Cardiac muscle cell (in vitro differentiated cells and primary cell): Measurements from ENCODE around the gene TNS1. TPM values are rescaled to one million over a fixed set of nuclear protein-coding genes. Genes with fewer than 3 reads are reported as not detected.
A peak's percentile ranks its signal among the peaks of the same experiment; 100 is the strongest.

Source experiments
- DNase-seq, 2 donors: peaks; one replicate each; pipeline versions ENCODE4 v3.0.0 to v3.0.0-alpha.2; 2010 to 2017; ENCODE audit warnings: low read depth in 1 of 2, low spot score in 1 of 2
- H3K27ac ChIP-seq: fragments of 200-600 bp; sonication (generic); 2 replicates; pipeline ENCODE4 v1.5.1; 2016
- H3K27me3 ChIP-seq: fragments of 200-600 bp; sonication (generic); 2 replicates; pipeline ENCODE4 v1.6.0; 2016; ENCODE audit warnings: control low read depth
- H3K36me3 ChIP-seq: fragments of 200-600 bp; sonication (generic); 2 replicates; pipeline ENCODE4 v1.5.1; 2016; ENCODE audit warnings: control low read depth
- H3K4me1 ChIP-seq: fragments of 200-600 bp; sonication (generic); 2 replicates; pipeline ENCODE4 v1.8.1; 2017; ENCODE audit warnings: low read depth, mild to moderate bottlenecking, mixed run types
- H3K4me3 ChIP-seq: fragments of 200-600 bp; sonication (generic); 2 replicates; pipeline ENCODE4 v1.5.1; 2016; ENCODE audit warnings: mild to moderate bottlenecking
- H3K9me3 ChIP-seq: fragments of 200-600 bp; sonication (generic); 2 replicates; pipeline ENCODE4 v1.5.1; 2017; ENCODE audit warnings: low read depth, mild to moderate bottlenecking, control low read depth
- polyA plus RNA-seq: library from polyadenylated mRNA; unstranded; fragments of >200 nt; fragmentation: Nextera tagmentation; extraction: Ambion mirVana; gene quantifications from 2 replicates; pipeline ENCODE4 v1.2.1, GENCODE V29; 2016
- total RNA-seq: library from RNA; depleted of rRNA; stranded (reverse); fragments of >200 nt; gene quantifications from 2 replicates; pipeline ENCODE4 v1.2.3, GENCODE V29; 2016
- TF ChIP-seq, protein P1 (sequence below): IDR thresholded peaks from 2 replicates; pipeline ENCODE4 v1.5.1; 2012; ENCODE audit warnings: low read depth, mild to moderate bottlenecking, low read length

Gene TNS1
- total and polyA plus RNA-seq, 2 experiments from 2014 or later = 16.7 to 44.3 TPM

DNA sequence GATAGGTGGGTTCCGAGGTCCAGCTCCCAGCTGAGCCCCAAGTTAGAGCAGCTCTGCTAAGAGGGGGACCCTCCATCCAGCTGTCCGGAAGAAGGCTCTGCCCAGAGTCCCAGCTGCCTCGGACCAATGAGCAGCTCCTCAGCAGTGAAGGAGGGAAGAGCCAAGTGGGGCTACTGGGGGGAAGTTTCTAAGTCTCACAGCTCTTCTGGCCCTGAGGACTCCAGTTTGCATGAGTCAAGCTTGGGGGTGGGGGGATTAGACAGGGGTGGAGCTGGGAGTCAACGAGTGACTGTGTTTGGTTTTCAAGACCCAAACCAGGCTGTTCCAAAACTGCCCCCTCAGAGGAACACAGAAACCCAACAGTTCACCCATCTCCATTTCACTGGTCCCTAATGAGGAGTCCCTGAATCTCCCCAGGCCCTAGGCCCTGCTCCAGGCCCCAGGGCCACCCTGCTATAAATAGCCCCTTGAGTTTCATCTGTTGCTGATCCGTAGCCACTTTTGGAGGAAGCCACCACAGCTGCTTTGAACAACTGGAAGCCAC, 100.9 kb downstream of the TNS1 start:
- no peaks in the 10 kb centered on the region for H3K27me3 ChIP-seq
- peak in 1 of 2 donors; percentile 82 for DNase-seq
- peaks cover 16% of the 10 kb centered on the region for H3K4me1 ChIP-seq
- H3K27ac ChIP-seq = no peak overlapping the region
- no peak overlapping the region for H3K4me3 ChIP-seq
- no peaks in the 10 kb centered on the region for H3K9me3 ChIP-seq
- H3K36me3 ChIP-seq = no peaks in the 10 kb centered on the region
- TF ChIP-seq, protein P1, sequence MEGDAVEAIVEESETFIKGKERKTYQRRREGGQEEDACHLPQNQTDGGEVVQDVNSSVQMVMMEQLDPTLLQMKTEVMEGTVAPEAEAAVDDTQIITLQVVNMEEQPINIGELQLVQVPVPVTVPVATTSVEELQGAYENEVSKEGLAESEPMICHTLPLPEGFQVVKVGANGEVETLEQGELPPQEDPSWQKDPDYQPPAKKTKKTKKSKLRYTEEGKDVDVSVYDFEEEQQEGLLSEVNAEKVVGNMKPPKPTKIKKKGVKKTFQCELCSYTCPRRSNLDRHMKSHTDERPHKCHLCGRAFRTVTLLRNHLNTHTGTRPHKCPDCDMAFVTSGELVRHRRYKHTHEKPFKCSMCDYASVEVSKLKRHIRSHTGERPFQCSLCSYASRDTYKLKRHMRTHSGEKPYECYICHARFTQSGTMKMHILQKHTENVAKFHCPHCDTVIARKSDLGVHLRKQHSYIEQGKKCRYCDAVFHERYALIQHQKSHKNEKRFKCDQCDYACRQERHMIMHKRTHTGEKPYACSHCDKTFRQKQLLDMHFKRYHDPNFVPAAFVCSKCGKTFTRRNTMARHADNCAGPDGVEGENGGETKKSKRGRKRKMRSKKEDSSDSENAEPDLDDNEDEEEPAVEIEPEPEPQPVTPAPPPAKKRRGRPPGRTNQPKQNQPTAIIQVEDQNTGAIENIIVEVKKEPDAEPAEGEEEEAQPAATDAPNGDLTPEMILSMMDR = no peak

DNA sequence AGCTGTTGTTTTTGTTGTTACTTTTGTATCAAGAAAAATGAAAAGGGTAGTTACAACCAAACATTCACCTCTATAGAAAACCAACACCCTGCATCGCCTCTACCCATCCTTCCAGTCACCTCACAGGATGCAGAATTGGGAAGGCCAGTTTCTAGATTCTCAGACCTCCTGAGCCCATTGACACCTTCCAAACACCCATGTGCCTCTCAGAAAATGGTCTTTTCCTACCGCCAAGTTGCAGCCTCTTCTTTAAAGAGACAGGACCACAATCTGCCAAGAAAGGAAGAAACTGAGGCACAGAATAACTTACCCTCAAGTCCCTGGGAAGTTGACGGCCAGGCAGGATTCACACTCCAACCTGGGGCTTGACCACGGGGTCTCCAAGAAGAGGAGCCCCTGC, 101.4 kb downstream of the TNS1 start:
- no peak for DNase-seq
- Histone ChIP-seq H3K36me3 (no peaks in the 10 kb centered on the region), H3K4me1 (peaks cover 16% of the 10 kb centered on the region), H3K27me3 (no peaks in the 10 kb centered on the region), H3K27ac (no peak overlapping the region), H3K9me3 (no peaks in the 10 kb centered on the region), H3K4me3 (no peak overlapping the region)
- TF ChIP-seq, protein P1 = no peak

DNA sequence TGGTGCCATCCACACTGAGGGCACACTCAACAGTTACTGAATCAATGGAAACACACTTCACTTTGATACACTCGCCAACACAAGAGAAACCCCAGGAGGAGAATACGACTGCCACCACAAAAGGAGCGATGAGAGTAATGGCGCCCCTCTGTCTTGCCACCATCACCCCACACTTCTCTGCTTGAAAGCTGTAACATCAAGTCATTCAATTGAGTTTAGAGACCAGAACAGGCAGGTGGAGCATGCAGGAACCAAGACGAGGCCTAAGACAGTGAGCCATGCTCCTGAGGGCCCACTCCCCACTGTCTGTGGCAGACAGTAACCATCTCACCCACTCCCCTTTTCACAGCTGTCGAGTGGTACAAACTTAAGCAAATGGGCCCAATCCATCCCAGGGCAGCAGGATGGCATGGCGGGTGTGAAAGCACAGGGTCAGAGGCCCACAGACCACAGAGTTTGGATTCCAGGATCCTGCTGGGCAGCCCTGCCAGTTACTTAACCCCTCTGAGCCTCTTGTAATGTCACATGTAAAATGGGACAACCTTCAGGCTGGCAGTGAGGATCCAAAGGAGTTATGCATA, 101.9 kb downstream of the TNS1 start:
- Histone ChIP-seq H3K4me3 (no peak overlapping the region), H3K36me3 (no peaks in the 10 kb centered on the region), H3K4me1 (peaks cover 16% of the 10 kb centered on the region), H3K9me3 (no peaks in the 10 kb centered on the region), H3K27ac (no peak overlapping the region), H3K27me3 (no peaks in the 10 kb centered on the region)
- DNase-seq = no peak
- TF ChIP-seq, protein P1 = no peak

DNA sequence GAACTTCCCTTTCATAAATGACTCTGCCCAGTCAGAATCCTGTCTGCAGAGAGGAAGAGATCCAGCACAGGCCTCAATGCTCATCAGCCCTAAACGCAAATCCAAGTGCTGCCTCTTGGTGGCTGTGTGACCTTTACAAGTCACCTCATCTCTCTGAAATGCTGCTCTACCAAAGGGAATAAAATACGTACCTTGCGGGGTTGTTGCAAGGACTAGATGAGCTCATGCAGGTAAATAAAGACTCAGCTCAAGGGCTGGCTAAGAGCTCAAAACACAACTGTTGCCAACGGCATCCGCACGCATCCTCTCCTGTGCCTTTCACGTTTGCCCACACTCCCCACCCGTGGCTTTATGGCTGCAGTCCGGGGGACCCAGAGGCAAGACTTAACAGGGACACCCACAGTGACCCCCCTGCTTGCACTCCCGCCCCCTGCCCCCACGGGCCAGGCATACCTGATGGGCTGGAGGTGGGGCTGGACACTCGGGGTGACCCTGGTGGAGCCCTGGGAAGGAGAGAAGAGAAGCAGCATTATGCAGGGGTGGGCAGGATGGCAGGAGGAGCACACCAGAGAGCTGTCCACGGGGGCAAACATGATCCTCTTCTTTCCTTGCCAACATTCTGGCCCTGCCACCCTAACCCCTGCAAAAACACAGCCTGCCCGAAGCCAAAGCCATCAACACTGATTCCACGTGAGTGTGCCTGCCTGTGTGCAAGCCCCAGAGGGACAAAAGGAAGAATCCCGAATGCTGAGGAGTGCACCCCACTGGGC, 102.6 kb downstream of the TNS1 start:
- TF ChIP-seq, protein P1 = no peak
- Histone ChIP-seq H3K9me3 (no peaks in the 10 kb centered on the region), H3K27me3 (no peaks in the 10 kb centered on the region), H3K4me3 (no peak overlapping the region), H3K4me1 (peaks cover 16% of the 10 kb centered on the region), H3K27ac (no peak overlapping the region), H3K36me3 (no peaks in the 10 kb centered on the region)
- no peak for DNase-seq

DNA sequence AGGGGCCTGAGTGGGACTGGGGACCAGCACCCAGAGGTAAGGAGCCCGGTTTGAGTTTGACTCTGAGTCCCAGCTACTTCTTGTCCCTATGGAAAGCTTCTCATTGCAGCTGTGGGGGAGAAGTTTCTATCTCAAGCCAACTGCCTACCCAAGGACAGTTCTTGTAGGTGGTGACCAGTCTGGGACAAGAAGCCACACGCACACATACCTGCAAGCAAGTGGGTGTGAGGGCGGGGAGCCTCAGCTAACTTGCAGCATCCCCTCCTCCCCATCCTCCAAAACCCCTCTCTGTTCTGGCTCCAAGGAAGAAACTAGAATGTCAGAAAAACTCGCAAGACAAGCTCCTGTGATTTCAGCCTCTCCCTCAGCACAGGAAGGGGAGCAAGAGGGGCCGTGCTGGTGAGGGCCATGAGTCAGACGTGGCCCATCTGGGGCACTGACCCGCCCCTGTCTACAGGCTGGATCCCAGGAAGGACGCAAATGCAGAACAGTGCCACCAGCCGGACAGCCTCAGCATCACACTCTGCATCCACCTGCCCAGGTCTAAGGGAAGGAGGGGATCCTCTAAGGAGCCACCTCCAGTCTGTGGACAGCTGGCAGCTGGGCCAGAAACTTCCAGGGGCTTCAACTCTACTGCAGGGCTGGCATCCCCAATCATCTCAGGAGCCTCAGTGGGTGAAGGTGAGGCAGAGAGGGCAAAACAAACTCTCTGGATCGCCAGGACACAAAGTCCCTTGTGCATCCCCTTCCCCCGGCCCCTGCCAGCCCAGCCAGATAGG, 103.4 kb downstream of the TNS1 start:
- TF ChIP-seq, protein P1 = peak; percentile 83
- no peak overlapping the region for H3K4me3 ChIP-seq
- H3K27me3 ChIP-seq = no peaks in the 10 kb centered on the region
- no peaks in the 10 kb centered on the region for H3K9me3 ChIP-seq
- no peaks in the 10 kb centered on the region for H3K36me3 ChIP-seq
- H3K27ac ChIP-seq = no peak overlapping the region
- peaks cover 16% of the 10 kb centered on the region for H3K4me1 ChIP-seq
- peak; percentile 60 to 90 for DNase-seq
